Smooth muscle cell of the brain vasculature (primary cell): ENCODE data around the gene ZBED4.
"Not testable (repeated sequence)": the region's sequence is repeated elsewhere in the genome, so short reads cannot be mapped to it uniquely, and the experiment has no call there.

Source experiments
- DNase-seq: peaks from one replicate; pipeline ENCODE4 v3.0.0-alpha.2; 2012; ENCODE audit warnings: low read depth, low spot score

Gene ZBED4

GRCh38 chr22:49852898-49853894 is at the start of gene ZBED4:
TSS of gene ZBED4 (plus strand) at chr22:49853844. CDS start at chr22:49883663, 29,819 bp downstream.
- DNase-seq, result peak; percentile 91

- no peak for DNase-seq
Measured at GRCh38 chr22:49807129-49807528, 46.5 kb upstream of the ZBED4 start.

- no peak for DNase-seq
Measured at GRCh38 chr22:49807780-49808708, 45.6 kb upstream of the ZBED4 start.

GRCh38 chr22:49810363-49811019 is 43.2 kb upstream of the ZBED4 start:
- DNase-seq, result no peak

- no peak for DNase-seq
Measured at GRCh38 chr22:49811020-49811791, 42.4 kb upstream of the ZBED4 start.

- DNase-seq, result no peak
Measured at GRCh38 chr22:49812838-49813237, 40.8 kb upstream of the ZBED4 start.

GRCh38 chr22:49814164-49814686 is 39.4 kb upstream of the ZBED4 start:
- DNase-seq, result no peak

- no peak for DNase-seq
Measured at GRCh38 chr22:49814856-49815255, 38.8 kb upstream of the ZBED4 start.

- DNase-seq, result no peak
Measured at GRCh38 chr22:49815641-49816091, 38.0 kb upstream of the ZBED4 start.

- DNase-seq, result no peak
Measured at GRCh38 chr22:49817359-49817758, 36.3 kb upstream of the ZBED4 start.

- DNase-seq, result no peak
Measured at GRCh38 chr22:49820984-49821383, 32.7 kb upstream of the ZBED4 start.

GRCh38 chr22:49821741-49822140 is 31.9 kb upstream of the ZBED4 start:
- not testable (repeated sequence) for DNase-seq

- DNase-seq, result no peak
Measured at GRCh38 chr22:49823289-49824045, 30.2 kb upstream of the ZBED4 start.

- no peak for DNase-seq
Measured at GRCh38 chr22:49824185-49824925, 29.3 kb upstream of the ZBED4 start.

- DNase-seq, result no peak
Measured at GRCh38 chr22:49824936-49825335, 28.7 kb upstream of the ZBED4 start.

- DNase-seq, result no peak
Measured at GRCh38 chr22:49825436-49825835, 28.2 kb upstream of the ZBED4 start.

- no peak for DNase-seq
Measured at GRCh38 chr22:49825944-49826602, 27.6 kb upstream of the ZBED4 start.

GRCh38 chr22:49826603-49827270 is 26.9 kb upstream of the ZBED4 start:
- no peak for DNase-seq
